GM12801 (cell line): ENCODE measurements around the gene ZRANB1.

Experiments
- TF ChIP-seq, protein P1 (sequence below): IDR thresholded peaks from one replicate; pipeline ENCODE4 v1.5.1; 2011; ENCODE audit warnings: control low read depth; ENCODE audit not compliant: insufficient read length; ENCODE audit errors: extremely low read depth

The ZRANB1 gene

DNA sequence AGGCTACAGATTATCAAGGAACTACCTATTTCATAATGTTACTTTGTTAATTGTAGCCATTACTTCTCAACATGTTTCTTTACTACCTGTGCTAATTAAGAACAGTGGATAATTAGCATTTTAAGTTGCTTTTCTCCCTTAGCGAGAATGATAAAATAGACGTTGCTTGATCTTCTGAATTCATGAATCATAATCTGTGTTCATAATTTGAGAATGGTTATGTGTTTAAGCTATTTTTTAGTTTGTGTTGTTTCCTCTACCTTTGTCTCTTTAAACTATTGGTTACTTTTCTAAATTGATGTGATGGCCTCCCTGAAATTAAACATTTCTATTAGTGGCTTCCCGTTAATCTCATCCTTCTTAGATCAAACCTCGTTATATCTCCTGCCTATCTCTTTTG, at the start of gene ZRANB1:
Gene ZRANB1, plus strand, starts transcription at position 301 of the 400 bp plus-strand sequence. CDS start 371 bp downstream, outside the sequence.
- TF ChIP-seq, protein P1, sequence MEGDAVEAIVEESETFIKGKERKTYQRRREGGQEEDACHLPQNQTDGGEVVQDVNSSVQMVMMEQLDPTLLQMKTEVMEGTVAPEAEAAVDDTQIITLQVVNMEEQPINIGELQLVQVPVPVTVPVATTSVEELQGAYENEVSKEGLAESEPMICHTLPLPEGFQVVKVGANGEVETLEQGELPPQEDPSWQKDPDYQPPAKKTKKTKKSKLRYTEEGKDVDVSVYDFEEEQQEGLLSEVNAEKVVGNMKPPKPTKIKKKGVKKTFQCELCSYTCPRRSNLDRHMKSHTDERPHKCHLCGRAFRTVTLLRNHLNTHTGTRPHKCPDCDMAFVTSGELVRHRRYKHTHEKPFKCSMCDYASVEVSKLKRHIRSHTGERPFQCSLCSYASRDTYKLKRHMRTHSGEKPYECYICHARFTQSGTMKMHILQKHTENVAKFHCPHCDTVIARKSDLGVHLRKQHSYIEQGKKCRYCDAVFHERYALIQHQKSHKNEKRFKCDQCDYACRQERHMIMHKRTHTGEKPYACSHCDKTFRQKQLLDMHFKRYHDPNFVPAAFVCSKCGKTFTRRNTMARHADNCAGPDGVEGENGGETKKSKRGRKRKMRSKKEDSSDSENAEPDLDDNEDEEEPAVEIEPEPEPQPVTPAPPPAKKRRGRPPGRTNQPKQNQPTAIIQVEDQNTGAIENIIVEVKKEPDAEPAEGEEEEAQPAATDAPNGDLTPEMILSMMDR, result no peak

DNA sequence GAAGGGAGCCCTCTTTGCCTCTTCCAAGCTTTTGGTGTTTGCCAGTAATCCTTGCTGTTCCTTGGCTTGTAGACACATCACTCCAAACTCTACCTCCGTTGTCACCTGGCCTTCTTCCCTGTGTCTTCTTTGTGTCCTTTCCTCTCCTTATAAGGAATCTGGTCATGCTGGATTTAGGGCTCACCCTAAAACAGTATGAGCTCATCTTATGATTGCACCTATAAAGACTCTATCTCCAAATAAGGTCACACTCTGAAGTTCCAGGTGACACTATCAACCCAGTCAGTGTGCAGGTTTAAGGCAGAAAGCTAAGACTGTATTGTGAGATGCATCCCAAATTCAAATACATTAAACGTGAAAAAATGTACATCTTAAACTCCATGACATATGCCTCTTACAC, 49.0 kb upstream of the ZRANB1 start:
- TF ChIP-seq, protein P1, result no peak

DNA sequence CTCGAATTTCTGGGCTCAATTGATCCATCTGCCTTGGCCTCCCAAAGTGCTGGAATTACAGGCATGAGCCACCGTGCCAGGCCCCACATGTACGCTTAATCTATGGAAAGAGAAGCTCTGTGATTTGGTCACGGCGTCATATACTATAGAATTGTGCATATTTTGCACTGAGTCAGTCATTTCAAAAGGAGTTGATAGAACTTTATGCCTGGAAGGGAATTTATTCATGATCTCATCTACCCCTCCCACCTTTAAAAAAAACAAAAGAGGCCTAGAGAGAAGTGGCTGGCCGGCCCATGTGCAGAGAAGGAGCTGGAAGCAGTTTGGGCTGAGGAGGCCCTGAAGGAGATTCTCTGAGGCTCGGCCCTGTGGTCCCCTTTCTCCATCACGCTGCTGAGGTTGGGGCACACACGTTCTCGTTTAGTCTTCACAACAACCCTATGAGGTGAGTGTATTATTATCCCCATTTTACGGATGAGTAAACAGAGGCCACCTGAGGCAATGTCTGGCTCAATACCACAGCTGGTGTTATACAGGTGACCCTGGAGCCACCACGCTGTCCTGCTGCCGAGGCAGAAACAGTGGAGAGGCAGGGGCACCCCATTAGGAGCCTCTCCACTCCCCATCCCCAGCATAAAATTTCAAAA, 47.2 kb upstream of the ZRANB1 start:
- TF ChIP-seq, protein P1, result no peak

DNA sequence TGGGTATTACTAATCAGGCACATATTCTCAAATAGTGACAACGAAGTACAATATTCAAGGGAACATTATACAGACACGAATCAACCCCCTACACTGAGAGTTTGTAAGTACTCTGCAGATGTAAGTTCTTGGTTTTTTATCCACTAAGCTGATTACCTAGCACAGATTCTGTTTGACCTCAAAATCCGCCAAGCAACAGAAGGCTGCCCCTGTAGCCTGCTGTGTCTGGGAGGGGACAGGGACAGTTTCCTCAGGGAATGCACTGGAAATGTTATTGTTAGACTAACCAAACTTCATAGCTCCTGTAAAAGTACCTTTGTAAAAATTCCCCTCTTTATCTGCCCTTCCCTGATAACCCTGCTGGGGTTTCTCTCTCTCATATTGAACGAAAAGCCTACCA, 45.2 kb upstream of the ZRANB1 start:
- TF ChIP-seq, protein P1, result no peak

DNA sequence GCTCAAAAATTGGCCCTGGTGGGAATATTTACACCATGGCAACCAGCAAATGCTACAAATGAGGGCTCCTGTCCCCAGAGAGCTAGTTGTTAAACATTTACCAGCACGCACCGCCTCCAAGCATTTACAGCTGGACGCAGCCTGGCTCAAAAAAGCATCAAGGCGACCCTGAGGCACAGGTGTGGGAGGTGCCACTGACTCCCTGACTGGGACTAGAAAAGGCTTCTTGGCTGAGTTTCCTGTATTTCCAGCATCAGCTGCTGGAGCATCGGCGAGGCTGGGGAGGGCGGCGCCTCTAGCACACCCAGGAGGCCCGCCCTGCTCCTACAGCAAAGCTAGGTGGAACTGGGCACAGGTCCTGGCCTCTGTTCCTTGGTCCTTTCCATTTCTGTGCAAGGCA, 43.5 kb upstream of the ZRANB1 start:
- TF ChIP-seq, protein P1, result no peak

DNA sequence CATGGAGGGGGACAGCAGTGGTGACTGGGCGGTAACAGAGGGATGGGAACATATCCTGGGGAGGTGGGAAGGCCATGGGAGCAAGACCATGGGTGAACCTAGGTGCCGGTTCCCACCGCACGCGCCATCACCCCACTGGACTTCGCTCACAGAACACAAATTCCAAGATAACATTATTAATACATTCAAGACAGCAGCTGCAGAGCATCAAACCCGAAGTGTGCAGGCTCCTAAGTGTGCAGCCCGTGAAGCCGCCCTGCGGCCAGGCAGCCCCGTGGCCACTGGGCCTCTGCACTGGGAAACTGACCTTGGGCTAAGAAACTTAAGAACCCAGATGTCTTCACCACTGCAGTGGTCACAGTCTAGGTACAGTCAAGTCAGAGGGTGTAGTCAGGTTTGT, 42.8 kb upstream of the ZRANB1 start:
- TF ChIP-seq, protein P1, result no peak

DNA sequence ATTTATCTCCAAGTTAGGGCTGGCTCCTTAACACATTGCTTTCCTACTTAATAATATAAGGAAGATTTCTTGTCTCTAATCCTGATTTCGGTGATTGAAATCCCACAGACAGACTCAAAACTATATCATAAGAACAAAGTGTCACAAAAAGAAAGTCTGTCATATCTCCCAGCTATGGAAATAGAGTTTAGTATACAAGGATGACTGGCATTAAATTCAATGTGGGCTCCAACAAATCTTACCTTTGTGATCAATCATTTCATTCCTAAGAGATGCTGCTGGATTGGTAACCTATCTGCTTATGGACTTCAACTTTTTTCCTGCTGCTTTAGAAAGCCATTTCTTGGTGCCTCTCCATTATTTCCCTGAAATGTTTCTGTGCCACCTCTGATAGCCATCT, 39.5 kb upstream of the ZRANB1 start:
- TF ChIP-seq, protein P1, result no peak
